ENCODE measurements around the gene GLCE.
A peak's percentile ranks its signal among the peaks of the same experiment; 100 is the strongest.

Gene GLCE

DNA sequence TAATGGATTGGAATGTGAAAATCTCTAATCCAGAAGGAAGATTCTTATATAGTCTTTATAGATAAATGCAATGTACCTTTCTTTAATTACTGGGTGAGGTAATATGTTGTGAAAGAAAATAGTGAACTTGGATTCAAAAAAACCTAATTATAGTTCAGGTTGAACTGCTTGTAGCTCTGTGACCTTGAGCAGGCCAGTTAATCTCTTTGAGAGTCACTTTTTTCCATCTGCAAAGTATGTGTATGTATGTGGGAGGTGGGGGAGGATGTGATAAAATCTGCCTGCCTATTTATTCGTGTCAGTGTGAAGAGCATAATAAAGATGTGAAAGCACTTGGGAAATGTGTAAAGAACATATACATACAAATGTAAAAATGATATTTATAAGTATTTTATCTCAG is 34.4 kb downstream of the GLCE start:
- TF ChIP-seq CTCF (IDR thresholded peaks at IDR 0.05) = no peak
- no peak for DNase-seq (ENCODE audit: low spot score)
- Histone ChIP-seq H3K27ac (no peak overlapping the region), H3K4me3 (no peak overlapping the region)

DNA sequence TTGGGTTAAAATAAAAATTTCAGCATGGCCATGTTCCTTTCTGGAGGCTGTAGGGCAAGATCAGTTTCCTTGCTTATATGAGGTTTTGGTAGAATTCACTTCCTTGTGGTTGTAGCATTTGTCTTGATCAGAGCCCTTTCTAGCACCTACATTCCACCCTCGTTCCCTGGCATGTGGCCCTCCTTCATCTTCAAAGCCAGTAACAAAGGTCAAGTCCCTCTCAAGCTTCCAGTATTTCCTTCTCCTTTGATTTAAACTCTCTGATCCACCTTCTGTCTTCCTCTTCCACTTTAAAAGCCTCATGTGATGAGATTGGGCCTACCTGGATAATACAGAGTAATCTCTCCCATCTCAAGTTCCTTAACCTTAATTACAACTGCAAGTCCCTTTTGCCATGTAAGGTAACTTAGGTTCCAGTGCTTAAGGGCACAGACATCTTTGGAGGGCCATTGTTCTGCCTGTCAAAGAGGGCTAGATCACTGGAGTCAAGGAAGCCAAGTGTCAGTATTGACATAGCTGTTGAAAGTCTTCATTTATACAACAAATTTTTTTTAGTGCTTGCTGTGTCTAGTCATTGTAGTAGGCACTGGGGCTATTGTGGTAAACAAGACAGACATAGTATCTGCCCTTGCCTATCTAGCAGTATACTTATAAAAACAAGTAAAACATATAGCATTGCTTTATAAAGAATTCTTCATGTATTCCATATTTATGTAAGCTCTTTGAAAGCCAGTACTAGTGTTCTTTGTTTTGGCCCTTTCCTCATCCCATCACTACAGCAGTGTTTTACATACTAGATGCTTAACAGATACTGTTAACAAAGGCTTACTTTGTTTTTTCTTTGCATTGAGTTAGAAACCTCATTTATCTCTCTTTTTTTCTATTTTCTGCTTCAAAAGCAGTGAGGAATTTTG is 40.7 kb downstream of the GLCE start:
- no peak for DNase-seq (ENCODE audit: low spot score)
- H3K27ac ChIP-seq = no peak overlapping the region
- no peak overlapping the region for H3K4me3 ChIP-seq
- TF ChIP-seq CTCF (IDR thresholded peaks at IDR 0.05) = no peak

- Histone ChIP-seq H3K4me3 (no peak overlapping the region), H3K27ac (no peak overlapping the region)
- TF ChIP-seq CTCF (IDR thresholded peaks at IDR 0.05) = peak; percentile 2
- no peak for DNase-seq (ENCODE audit: low spot score)
Observed at GRCh38 chr15:69206079-69206478, 45.6 kb downstream of the GLCE start.

DNA sequence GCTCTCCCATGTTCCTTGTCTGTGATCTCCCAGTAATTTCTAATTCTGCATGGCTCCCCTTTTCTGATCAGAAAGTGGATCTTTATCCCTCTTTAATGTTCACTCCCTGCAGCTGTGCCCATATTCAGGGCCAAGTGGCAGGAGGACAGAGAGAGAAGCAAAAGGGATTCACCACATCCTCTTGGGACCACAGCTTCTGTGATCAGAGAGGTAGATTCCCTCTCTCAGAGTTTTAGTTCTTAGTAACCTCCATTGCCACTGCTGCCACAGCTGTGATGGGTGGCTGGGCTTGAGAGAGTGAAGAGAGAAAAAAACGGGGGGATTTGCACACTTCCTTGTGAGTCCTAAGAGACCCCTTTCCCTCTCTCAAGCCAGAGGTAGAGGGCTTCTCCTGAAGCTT is 49.2 kb downstream of the GLCE start:
- Histone ChIP-seq H3K27ac (no peak overlapping the region), H3K4me3 (no peak overlapping the region)
- DNase-seq (ENCODE audit: low spot score) = no peak
- no peak for TF ChIP-seq CTCF (IDR thresholded peaks at IDR 0.05)

DNA sequence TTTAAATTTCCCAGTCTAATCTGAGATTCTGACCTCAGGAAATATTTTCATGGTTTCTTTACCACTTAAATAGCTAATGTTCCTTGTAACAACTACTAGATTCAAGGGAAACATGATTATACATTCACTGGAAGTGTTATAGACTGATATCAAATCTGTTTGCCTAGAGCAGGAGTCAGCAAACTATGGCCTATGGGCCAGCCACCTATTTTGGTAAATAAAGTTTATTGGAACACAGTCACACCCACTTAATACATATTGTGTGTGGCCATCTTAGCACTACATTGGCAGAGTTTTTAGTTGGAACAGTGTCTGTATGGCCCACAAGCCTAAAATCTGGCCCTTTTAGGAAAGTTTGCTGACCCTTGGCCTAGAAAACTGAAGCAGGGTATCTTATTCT is 50.1 kb downstream of the GLCE start:
- H3K27ac ChIP-seq = no peak overlapping the region
- no peak for DNase-seq (ENCODE audit: low spot score)
- TF ChIP-seq CTCF (IDR thresholded peaks at IDR 0.05) = no peak
- H3K4me3 ChIP-seq = no peak overlapping the region

- no peak overlapping the region for H3K27ac ChIP-seq
- no peak overlapping the region for H3K4me3 ChIP-seq
- no peak for TF ChIP-seq CTCF (IDR thresholded peaks at IDR 0.05)
- DNase-seq (ENCODE audit: low spot score) = no peak
Observed at GRCh38 chr15:69213786-69214185, 53.4 kb downstream of the GLCE start.

Data from coronary artery (tissue), 2 donors.